Kidney epithelial cell (primary cell): ENCODE data around the gene NEDD4L. TPM values are rescaled to one million over a fixed set of nuclear protein-coding genes. Genes with fewer than 3 reads are reported as not detected.
"Not testable (repeated sequence)": the region's sequence is repeated elsewhere in the genome, so short reads cannot be mapped to it uniquely, and the experiment has no call there.

ENCODE experiments used
- DNase-seq: peaks from one replicate; pipeline ENCODE4 v3.0.0-alpha.2; 2010; ENCODE audit warnings: low read depth
- H3K27me3 ChIP-seq: 2 replicates; pipeline ENCODE4 v1.6.0; 2011; ENCODE audit warnings: low read length; ENCODE audit not compliant: control insufficient read depth, insufficient read depth
- H3K36me3 ChIP-seq: 2 replicates; pipeline ENCODE4 v1.5.1; 2011; ENCODE audit warnings: low read length; ENCODE audit not compliant: control insufficient read depth, insufficient read depth
- H3K4me3 ChIP-seq: 2 replicates; pipeline ENCODE4 v1.5.1; 2011; ENCODE audit warnings: low read depth, mild to moderate bottlenecking, control low read depth, low read length
- total RNA-seq: library from RNA; depleted of rRNA; stranded (reverse); fragments of >200 nt; gene quantifications from 2 replicates; pipeline ENCODE4 v1.2.3, GENCODE V29; 2015
- TF ChIP-seq, protein P1 (sequence below): IDR thresholded peaks from 2 replicates; pipeline ENCODE4 v1.5.1; 2011; ENCODE audit warnings: mild to moderate bottlenecking, moderate library complexity, low read length, control low read depth, inconsistent platforms; ENCODE audit not compliant: insufficient read depth, poor library complexity, severe bottlenecking

Gene NEDD4L
- total RNA-seq, 1 donor from 2014 or later, result 88.3 TPM

- Histone ChIP-seq H3K27me3 (no peaks in the 10 kb centered on the region), H3K4me3 (no peak overlapping the region), H3K36me3 (no peaks in the 10 kb centered on the region)
- TF ChIP-seq, protein P1, sequence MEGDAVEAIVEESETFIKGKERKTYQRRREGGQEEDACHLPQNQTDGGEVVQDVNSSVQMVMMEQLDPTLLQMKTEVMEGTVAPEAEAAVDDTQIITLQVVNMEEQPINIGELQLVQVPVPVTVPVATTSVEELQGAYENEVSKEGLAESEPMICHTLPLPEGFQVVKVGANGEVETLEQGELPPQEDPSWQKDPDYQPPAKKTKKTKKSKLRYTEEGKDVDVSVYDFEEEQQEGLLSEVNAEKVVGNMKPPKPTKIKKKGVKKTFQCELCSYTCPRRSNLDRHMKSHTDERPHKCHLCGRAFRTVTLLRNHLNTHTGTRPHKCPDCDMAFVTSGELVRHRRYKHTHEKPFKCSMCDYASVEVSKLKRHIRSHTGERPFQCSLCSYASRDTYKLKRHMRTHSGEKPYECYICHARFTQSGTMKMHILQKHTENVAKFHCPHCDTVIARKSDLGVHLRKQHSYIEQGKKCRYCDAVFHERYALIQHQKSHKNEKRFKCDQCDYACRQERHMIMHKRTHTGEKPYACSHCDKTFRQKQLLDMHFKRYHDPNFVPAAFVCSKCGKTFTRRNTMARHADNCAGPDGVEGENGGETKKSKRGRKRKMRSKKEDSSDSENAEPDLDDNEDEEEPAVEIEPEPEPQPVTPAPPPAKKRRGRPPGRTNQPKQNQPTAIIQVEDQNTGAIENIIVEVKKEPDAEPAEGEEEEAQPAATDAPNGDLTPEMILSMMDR, result no peak
- DNase-seq, result no peak
Observed at GRCh38 chr18:58167073-58167472, 123.0 kb downstream of the NEDD4L start.

- TF ChIP-seq, protein P1, result no peak
- DNase-seq, result no peak
- Histone ChIP-seq H3K27me3 (no peaks in the 10 kb centered on the region), H3K36me3 (no peaks in the 10 kb centered on the region), H3K4me3 (no peak overlapping the region)
Observed at GRCh38 chr18:58168221-58168620, 124.2 kb downstream of the NEDD4L start.

- H3K36me3 ChIP-seq, result no peaks in the 10 kb centered on the region
- H3K4me3 ChIP-seq, result no peak overlapping the region
- TF ChIP-seq, protein P1, result no peak
- DNase-seq, result no peak
- H3K27me3 ChIP-seq, result no peaks in the 10 kb centered on the region
Observed at GRCh38 chr18:58168993-58169392, 125.0 kb downstream of the NEDD4L start.

DNA sequence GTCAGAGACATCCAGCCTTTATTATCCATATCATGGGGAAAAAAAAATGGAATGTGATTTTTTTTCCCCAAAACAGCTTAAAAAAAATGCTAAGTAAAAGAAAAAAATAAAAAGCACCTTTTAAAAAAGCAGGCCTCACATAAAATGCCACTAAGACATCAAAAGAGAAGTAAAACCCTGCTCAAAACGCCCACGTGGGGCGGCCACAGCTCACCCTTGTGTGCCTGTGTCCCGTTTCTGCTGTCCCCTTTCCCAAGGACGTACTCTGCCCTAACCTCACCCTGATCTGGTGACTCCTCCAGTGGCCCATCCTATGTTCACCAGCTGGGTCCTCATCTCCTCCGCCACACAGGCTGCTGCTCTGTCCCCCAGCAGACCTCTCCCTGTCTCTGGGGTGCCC lies 125.4 kb downstream of the NEDD4L start:
- H3K4me3 ChIP-seq, result no peak overlapping the region
- DNase-seq, result no peak
- TF ChIP-seq, protein P1, result no peak
- no peaks in the 10 kb centered on the region for H3K27me3 ChIP-seq
- no peaks in the 10 kb centered on the region for H3K36me3 ChIP-seq

- H3K36me3 ChIP-seq, DNase-seq, H3K4me3 ChIP-seq, H3K27me3 ChIP-seq: not testable (repeated sequence)
Observed at GRCh38 chr18:58170036-58170435, 126.0 kb downstream of the NEDD4L start.

- TF ChIP-seq, protein P1, result no peak
- H3K36me3 ChIP-seq, result no peaks in the 10 kb centered on the region
- no peak overlapping the region for H3K4me3 ChIP-seq
- H3K27me3 ChIP-seq, result no peaks in the 10 kb centered on the region
- no peak for DNase-seq
Observed at GRCh38 chr18:58172031-58172430, 128.0 kb downstream of the NEDD4L start.

DNA sequence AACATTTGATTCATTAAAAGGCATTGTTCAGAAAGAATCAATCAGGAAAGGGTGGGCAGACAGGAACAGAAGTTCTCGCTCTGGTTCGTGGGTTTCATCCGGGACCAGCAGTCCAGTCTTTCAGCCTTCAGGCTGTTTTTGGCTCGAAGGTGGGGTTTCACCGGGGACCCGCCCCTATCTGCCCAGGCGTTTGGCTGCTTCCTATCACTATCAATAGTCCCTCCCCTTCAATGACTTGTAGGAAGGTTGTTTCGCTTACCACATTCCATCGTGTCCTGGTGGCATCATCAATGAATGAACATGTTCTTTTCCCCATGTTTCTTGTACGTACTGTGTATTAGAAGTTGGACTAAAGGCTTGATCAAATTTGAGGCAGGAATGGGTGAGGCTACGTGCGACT lies 130.3 kb downstream of the NEDD4L start:
- TF ChIP-seq, protein P1, result no peak
- no peaks in the 10 kb centered on the region for H3K27me3 ChIP-seq
- no peaks in the 10 kb centered on the region for H3K36me3 ChIP-seq
- H3K4me3 ChIP-seq, result no peak overlapping the region
- no peak for DNase-seq
